ENCODE data around the gene RPS6KB2. TPM values are rescaled to one million over a fixed set of nuclear protein-coding genes. Genes with fewer than 3 reads are reported as not detected.
"Not testable (repeated sequence)": the region's sequence is repeated elsewhere in the genome, so short reads cannot be mapped to it uniquely, and the experiment has no call there.

Gene RPS6KB2
- polyA plus RNA-seq, 1 donor from 2014 or later: 92.8 TPM

DNA sequence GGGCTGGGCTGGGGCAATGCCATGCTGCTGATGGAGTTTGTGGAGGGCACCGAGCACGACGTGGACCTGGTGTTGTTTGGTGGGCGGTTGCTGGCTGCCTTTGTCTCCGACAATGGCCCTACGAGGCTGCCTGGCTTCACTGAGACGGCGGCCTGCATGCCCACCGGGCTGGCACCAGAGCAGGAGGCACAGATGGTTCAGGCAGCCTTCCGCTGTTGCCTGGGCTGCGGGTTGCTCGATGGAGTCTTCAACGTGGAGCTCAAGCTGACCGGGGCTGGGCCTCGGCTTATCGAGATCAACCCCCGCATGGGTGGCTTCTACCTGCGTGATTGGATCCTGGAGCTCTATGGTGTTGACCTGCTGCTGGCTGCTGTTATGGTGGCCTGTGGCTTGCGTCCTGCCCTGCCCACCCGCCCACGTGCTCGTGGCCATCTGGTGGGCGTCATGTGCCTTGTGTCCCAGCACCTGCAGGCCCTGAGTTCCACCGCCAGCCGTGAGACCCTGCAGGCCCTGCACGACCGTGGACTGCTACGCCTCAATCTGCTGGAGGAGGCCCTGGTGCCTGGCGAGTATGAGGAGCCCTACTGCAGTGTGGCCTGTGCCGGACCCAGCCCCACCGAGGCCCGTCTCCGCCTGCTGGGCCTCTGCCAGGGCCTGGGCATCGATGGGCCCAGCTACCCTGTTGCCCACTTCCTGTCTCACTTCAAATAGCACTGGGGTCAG lies 4.2 kb upstream of the RPS6KB2 start:
- TF ChIP-seq RAD21 (conservative IDR thresholded peaks at IDR 0.05): no peak
- TF ChIP-seq, protein P1, sequence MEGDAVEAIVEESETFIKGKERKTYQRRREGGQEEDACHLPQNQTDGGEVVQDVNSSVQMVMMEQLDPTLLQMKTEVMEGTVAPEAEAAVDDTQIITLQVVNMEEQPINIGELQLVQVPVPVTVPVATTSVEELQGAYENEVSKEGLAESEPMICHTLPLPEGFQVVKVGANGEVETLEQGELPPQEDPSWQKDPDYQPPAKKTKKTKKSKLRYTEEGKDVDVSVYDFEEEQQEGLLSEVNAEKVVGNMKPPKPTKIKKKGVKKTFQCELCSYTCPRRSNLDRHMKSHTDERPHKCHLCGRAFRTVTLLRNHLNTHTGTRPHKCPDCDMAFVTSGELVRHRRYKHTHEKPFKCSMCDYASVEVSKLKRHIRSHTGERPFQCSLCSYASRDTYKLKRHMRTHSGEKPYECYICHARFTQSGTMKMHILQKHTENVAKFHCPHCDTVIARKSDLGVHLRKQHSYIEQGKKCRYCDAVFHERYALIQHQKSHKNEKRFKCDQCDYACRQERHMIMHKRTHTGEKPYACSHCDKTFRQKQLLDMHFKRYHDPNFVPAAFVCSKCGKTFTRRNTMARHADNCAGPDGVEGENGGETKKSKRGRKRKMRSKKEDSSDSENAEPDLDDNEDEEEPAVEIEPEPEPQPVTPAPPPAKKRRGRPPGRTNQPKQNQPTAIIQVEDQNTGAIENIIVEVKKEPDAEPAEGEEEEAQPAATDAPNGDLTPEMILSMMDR (IDR thresholded peaks at IDR 0.05; ENCODE audit: poor library complexity, severe bottlenecking): no peak
- TF ChIP-seq EZH2 (IDR thresholded peaks at IDR 0.05; ENCODE audit: borderline replicate concordance, insufficient read depth, low read length, poor library complexity, severe bottlenecking): no peak
- no peak for TF ChIP-seq POLR2AphosphoS5 (IDR thresholded peaks at IDR 0.05)
- no peak for TF ChIP-seq SMC3 (conservative IDR thresholded peaks at IDR 0.05; ENCODE audit: poor library complexity)
- TF ChIP-seq, protein P2, sequence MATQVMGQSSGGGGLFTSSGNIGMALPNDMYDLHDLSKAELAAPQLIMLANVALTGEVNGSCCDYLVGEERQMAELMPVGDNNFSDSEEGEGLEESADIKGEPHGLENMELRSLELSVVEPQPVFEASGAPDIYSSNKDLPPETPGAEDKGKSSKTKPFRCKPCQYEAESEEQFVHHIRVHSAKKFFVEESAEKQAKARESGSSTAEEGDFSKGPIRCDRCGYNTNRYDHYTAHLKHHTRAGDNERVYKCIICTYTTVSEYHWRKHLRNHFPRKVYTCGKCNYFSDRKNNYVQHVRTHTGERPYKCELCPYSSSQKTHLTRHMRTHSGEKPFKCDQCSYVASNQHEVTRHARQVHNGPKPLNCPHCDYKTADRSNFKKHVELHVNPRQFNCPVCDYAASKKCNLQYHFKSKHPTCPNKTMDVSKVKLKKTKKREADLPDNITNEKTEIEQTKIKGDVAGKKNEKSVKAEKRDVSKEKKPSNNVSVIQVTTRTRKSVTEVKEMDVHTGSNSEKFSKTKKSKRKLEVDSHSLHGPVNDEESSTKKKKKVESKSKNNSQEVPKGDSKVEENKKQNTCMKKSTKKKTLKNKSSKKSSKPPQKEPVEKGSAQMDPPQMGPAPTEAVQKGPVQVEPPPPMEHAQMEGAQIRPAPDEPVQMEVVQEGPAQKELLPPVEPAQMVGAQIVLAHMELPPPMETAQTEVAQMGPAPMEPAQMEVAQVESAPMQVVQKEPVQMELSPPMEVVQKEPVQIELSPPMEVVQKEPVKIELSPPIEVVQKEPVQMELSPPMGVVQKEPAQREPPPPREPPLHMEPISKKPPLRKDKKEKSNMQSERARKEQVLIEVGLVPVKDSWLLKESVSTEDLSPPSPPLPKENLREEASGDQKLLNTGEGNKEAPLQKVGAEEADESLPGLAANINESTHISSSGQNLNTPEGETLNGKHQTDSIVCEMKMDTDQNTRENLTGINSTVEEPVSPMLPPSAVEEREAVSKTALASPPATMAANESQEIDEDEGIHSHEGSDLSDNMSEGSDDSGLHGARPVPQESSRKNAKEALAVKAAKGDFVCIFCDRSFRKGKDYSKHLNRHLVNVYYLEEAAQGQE (IDR thresholded peaks at IDR 0.05; ENCODE audit: borderline replicate concordance): no peak
- TF ChIP-seq MXI1 (conservative IDR thresholded peaks at IDR 0.05; ENCODE audit: poor library complexity, severe bottlenecking): no peak
- no peak for TF ChIP-seq TAF1 (IDR thresholded peaks at IDR 0.05; ENCODE audit: low read depth)
- TF ChIP-seq EP300 (conservative IDR thresholded peaks at IDR 0.05; ENCODE audit: poor library complexity, severe bottlenecking): no peak
- Histone ChIP-seq H3K4me3 (ENCODE audit: low read length) (no peak overlapping the region), H4K20me1 (ENCODE audit: insufficient read depth) (no peaks in the 10 kb centered on the region), H2AFZ (ENCODE audit: low read depth, low read length) (no peak overlapping the region), H3K79me2 (replicated peaks; ENCODE audit: insufficient read depth, low read length) (peaks cover 6% of the 10 kb centered on the region), H3F3A (ENCODE audit: insufficient read depth, low read length, poor library complexity, severe bottlenecking) (no peaks in the 10 kb centered on the region), H3K27me3 (ENCODE audit: insufficient read depth, low read depth, low read length) (no peaks in the 10 kb centered on the region), H3K9me2 (ENCODE audit: insufficient read depth, low read length) (no peaks in the 10 kb centered on the region), H3K4me2 (ENCODE audit: low read length) (no peak overlapping the region), H3K9ac (ENCODE audit: low read length) (no peak overlapping the region), H3K9me3 (ENCODE audit: low read length) (no peaks in the 10 kb centered on the region), H3K36me3 (ENCODE audit: insufficient read depth, low read length) (no peaks in the 10 kb centered on the region), H3K27ac (ENCODE audit: low read length) (no peak overlapping the region)

DNA sequence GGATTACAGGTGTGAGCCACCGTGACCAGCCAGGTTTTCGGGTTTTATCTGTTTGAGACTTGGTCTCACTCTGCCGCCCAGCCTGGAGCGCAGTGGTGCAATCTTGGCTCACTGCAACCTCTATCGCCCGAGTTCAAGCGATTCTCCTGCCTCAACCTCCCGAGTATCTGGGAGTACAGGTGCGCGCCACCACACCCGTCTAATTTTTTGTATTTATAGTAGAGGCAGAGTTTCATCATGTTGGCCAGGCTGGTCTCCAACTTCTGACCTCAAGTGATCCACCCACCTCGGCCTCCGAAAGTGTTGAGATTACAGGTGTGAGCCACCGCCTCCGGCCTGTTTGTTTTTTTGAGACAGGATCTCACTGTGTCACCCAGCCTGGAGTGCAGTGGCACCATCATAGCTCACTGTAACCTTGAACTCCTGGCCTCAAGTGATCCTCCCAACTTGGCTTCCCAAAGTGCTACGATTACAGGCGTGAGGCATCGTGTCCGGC lies 882 bp upstream of the RPS6KB2 start:
- H3K9ac ChIP-seq (ENCODE audit: low read length): peak overlapping the region; percentile 97
- H2AFZ ChIP-seq (ENCODE audit: low read depth, low read length): peak overlapping the region; percentile 91
- H3K27ac ChIP-seq (ENCODE audit: low read length): peak overlapping the region; percentile 84
- not testable (repeated sequence) for H3K9me3 ChIP-seq (ENCODE audit: low read length); H3K4me2 ChIP-seq (ENCODE audit: low read length); H3F3A ChIP-seq (ENCODE audit: insufficient read depth, low read length, poor library complexity, severe bottlenecking); H4K20me1 ChIP-seq (ENCODE audit: insufficient read depth); H3K27me3 ChIP-seq (ENCODE audit: insufficient read depth, low read depth, low read length); H3K9me2 ChIP-seq (ENCODE audit: insufficient read depth, low read length); H3K79me2 ChIP-seq (replicated peaks; ENCODE audit: insufficient read depth, low read length); H3K36me3 ChIP-seq (ENCODE audit: insufficient read depth, low read length)
- H3K4me3 ChIP-seq (ENCODE audit: low read length): peak overlapping the region; percentile 98
